EH (cell line): ENCODE results near the gene CARD8.
A peak's percentile ranks its signal among the peaks of the same experiment; 100 is the strongest.

ENCODE experiments used
- DNase-seq: peaks from one replicate; pipeline ENCODE4 v3.0.0-alpha.2; 2015; ENCODE audit warnings: low read depth

Gene CARD8

DNA sequence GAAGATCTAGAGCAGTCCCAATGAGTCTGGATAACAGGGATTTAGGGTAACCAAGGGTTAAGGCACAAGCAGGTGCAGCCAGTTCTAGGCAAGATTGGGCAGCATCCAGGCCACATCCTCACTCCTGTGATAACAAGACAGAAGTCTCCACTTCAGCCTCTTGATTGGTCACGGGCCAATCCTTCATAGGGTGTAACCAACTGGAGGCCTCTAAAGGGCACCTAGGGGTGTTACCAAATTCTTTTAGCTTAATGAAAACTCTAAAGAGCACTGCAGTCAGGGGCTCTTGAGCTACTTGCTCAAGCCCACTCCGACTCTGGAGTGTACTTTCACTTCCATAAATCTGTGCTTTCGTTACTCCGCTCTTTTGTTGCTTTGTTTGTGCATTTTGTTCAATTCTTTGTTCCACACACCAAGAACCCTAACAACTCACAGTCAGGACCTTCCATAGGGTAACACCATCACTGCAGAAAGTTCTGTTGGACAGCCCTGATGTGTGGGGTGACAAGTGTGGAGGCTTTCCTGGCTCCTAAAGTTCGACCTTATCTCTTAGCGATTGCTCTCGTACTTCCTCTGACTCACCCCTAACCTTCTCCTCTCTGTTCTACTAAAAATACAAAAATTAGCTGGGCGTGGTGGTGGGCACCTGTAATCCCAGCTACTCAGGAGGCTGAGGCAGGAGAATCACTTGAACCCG is 49.2 kb downstream of the CARD8 start:
- no peak for DNase-seq

DNA sequence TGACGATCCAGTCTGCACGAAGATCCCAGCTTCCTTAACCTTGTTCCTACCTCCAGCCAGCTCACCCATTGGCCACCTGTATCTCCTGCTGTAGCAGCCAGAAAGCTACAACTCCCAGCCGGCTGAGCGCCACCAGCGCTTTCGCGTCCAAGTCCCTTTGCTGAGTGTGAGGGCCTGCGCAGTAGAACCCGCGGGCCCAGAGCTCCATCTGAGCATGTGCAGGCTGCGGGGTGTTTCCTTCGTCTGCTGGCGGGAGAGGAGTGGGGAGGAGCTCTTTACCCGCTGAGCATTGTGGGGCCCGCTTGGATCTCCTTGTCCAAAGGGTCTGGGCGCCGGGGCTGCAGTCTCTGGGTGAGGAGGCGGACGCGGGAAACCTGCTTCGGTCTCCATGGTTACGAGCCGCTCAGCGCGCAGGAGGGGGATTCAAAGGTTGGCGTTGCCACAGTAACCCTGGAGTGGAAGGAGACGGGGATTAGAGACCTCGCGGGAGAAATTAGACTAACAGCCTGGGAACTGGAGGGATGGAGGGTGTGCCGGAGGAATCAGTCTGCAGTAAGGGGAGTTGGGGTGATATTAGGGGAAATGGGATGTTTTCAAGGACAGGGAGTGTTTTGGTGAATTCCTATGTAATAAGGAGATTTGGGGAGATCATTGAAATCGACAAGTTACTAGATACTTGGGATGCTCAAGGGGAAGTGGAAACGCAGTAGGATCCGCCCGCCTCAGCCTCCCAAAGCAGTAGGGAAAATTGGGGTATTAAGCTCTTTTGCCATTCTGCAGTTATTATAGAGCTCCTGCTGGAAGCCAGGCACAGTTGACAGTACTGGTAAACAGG is 51.7 kb downstream of the CARD8 start:
- peak; percentile 95 for DNase-seq

DNA sequence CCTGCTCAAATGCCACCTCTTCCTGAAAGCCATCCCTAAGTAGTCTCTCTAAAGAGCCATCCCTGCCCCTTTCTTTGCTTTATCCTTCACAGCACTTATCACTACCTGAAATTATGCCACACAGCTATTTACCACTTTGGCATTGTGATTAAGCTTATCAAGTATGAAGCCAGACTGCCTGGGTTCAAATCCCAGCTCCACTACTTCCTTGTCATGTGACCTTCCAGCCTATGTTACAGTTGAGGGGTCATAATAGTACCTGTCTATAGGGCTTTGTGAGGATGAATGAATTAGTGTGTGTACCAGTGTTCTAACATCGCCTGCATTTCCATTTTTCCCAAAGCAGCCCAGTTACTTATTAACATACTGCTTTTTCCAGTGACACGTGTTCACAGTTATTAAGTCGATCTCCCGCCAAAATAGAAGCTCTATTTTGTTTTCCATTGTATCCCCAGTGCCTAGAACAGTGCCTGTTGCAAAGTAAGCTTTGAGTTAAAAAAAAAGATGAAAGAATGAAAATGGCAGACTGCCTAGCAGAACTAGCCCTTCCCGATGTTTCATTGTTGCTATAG is 52.4 kb downstream of the CARD8 start:
- DNase-seq: no peak

DNA sequence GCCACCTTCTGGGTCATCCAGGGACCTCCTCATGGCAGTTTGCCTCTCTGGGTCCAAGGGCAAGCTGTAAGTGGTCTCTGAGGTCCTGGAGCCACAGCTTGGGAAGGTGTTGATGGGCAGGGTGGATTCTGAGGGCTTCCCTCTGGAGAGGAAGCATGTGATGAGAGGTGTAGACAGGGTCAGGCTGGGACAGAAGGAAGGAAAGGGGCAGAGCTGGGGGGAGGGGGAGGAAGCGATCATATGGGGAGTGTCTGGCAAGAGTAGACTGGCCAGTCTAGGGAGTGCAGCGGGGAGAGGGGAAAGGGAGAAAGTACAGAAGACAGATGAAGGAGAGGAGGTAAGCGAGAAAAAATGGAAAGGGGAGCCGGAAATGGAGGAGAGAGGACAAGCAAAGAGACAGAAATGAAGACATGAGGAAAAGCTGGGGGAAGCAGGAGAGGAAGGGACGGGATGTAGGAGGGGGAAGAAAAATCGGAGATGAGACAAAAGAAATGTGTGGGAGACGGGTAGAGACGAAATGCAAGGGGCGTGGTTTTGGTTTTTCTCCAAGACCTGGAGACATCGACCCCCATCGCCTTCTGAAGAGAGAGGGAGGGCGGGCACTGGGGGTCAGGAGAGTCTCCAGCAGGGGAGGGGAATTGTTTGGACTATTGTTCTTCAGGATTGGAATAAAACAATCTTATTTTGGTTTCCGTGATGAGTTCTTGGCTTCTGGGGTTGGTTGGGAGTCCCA is 58.6 kb downstream of the CARD8 start:
- no peak for DNase-seq

DNA sequence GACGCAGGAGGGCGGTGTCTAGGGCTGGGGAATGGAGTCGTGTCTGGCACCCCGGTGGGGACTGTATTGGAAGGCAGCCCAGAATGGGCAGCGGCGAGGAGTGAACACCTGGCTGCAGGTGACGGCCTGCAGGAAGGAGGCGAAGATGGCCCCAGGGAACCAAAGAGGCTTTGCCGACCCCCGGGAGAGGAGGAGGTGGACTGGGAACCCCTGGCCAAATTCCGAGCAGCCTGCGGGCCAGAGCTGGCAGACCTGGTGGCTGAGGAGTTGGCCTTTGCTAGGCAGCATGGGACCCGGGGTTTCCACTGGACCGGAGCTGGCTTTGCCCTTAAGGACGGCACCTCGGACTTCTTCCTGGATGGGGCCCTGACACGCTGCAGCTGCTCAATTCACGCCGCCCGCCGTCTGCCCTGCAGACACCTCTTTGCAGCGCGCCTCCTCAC is 59.4 kb downstream of the CARD8 start:
- no peak for DNase-seq

DNA sequence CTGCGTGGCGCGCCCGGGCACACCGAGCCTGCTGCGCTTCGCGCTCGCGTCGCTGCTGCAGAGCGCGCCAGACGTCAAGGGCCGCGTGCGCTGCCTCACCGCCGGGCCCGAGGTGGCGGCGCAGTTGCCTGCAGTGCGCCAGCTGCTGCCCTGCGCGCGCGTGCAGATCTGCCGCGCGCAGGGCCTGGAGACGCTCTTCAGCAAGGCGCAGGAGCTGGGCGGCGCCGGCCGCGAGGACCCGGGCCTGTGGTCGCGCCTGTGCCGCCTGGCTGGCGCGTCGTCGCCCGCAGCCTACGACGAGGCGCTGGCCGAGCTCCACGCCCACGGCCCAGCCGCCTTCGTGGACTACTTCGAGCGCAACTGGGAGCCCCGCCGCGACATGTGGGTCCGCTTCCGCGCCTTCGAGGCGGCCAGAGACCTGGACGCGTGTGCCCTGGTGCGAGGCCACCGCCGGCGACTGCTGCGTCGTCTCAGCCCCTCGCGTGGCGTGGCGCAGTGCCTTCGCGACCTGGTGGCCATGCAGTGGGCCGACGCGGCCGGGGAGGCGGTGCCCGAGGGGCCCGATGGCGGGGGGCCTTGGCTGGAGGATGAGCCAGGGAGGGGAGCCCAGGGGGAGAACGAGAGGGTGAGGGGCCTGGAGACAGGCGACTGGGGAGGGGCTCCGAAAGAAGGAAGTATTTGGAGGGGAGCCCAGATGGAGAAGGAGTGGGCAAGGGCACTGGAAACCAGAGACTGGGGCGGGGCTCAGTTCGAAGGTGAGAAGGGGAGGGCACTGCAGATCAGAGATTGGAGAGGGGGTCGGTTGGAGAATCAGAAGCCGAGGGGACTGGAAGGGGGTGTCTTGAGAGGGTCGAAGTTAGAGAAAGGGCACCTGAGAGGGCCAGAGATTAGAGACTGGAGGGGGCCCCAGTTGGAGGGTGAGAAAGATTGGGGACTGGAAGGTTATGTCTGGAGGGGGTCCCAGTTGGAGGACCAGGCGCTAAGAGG is 60.6 kb downstream of the CARD8 start:
- no peak for DNase-seq

DNA sequence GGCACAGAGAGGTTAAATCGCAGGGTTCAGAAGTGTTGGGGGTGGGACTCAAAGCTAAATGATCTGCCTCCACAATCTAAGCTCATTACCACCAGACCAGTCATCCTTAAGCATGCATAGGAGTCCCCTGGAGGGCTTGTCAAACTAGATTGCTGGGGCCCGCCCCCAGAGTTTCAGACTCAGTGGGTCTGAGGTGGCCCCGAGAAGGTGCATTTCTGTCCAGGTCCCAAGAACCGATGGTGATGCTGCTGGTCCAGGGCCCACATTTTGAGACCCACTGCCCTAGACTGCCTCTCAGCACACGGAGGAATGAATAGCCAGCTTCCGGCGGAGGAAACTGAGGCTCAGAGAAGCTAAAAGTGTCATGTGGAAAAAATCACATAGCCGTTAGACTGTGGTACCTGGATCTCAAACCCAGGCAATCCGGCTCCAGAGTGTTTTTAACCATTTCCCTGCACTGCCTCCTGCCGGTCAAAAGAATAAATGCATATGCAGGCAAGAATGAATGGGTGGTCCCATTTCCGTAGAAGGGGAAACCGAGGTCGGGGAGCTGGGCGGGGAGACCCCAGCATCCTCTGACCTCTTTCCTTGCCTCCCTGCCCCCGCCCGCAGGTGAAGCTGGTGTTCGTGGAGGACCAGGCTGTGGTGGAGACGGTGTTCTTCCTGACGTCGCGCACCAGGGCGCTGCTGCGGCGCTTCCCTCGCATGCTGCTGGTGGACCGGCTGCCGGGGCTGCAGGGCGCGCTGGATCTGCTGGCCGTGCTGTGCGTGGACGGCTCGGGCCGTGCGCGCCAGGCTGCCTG is 61.5 kb downstream of the CARD8 start:
- DNase-seq: no peak

DNA sequence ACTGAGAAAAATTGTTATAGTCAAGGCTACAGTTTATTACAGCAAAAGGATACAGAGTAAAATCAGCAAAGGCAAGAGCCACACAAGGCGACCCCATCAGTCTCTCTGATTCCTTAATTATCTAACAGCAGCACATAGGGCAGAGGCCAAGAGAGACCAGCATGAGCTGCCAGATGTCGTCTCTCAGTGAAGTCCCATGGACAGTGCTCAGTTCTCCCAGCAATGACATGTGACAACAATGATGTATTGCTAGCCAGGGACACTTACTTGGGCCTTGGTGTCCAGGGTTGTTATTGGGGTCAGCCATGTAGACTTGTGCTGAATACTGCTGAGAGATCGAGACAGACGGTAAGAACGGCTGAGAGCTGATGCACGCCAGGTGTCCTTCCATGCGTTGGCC is 63.0 kb downstream of the CARD8 start:
- no peak for DNase-seq

DNA sequence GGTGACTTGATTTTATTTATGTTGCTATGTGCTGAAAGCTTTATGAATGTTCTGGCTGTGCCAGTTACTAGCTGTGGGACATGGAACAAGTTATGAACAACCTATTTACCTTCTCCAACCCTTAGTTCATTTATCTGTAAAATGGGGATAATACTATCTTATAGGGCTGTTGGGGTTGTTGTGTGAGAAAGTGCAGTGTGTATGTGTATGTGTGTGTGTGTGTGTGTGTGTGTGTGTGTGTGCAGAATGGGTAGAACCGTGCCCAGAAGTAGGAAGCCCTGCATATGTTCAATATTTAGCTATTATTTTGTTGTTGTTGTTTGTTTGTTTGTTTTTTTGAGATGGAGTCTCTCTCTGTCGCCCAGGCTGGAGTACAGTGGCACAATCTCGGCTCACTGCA is 64.8 kb downstream of the CARD8 start:
- DNase-seq: no peak

DNA sequence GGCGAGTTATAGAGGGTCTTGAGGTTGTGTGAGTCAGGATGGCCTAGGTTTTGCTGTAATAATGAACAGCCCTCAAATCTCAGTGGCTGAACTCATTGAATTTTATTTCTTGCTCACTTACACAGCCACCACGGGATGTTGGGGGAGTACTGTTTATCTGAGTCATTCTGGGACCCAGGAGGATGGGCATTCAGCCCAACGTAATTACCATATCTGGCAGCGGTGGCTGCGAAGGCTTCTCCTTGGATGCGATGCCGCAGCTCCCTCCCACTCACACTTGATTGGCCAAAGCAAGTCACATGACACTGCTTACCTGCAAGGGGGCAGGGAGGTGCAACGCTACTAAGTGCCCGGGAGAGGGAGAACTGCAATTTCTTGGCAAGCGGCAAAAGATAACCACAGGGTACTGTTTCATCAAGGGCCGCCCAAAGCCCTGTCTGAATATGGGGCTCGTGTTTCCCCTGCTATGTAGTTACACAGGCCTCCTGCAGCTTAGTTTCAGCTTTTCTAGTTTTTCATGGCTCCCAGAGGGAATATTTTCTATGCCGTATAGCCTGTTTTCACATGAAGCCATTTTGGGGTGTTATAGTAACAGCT is 65.3 kb downstream of the CARD8 start:
- DNase-seq: peak; percentile 9

DNA sequence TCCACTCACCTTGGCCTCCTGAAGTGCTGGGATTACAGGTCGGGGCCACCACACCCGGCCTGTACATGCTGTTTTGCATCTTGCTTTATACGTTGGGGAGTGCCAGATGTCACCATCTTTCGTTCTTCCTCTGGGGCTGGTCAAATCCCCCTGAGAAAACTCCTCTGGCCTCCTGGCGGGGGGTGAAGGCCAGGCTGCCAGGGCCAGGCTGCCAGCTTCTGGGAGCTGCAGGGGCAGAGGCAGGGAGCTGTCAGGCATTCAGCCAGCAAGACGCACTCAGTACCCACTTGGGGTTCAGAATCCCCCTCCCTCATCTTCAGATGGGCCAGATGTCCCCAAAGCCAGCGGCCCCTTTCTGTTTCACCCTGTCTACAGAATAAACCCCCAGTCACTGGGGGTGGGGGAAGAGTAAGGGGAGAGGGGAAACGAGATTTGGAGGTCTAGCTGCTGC is 69.1 kb downstream of the CARD8 start:
- no peak for DNase-seq

DNA sequence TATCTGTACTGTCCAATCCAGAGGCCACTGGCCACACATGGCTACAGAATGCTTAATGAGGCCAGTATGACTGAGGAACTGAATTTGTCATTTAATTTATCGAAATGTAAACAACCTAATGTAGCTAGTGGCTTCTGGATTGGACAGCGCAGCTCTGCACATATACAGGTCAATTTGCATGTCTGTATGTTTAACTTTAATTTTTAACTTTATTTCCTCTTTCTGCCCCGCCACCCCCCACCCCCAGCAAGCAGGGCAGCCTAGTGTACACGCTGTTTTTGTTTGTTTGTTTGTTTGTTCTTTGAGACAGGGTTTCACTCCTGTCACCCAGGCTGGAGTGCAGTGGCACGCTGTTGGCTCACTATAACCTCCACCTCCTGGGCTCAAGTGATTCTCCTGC is 69.7 kb downstream of the CARD8 start:
- DNase-seq: no peak

DNA sequence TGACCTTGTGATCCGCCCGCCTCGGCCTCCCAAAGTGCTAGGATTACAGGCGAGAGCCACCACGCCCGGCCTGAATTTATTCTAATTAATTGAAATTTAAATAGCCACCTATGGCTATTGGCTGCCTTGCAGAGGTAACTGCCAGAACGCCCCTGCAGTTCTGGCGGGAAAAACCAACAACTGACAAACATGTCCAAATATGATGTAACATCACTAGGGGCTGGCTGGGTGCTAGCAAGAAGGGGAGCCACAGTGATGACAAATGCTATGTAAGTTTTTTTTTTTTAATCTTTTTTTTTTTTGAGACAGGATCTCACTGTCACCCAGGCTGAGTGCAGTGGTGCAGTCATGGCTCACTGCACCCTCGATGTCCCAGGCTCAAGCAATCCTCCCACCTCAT is 72.4 kb downstream of the CARD8 start:
- no peak for DNase-seq

DNA sequence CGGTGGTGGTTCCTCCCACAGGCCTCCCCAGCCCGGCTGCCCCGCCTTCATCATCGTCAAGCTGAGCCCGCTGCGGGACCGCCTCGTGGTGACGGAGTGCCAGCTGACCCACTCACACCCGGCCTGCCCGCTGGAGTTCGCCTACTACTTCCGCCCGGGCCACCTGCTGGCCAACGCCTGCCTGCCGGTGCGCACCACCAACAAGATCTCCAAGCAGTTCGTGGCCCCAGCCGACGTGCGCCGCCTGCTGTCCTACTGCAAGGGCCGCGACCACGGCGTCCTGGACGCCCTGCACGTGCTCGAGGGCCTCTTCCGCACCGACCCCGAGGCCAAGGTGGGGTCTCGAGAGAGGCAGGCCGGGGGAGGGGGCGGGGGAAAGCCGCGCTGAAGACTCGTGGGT is 73.3 kb downstream of the CARD8 start:
- DNase-seq: no peak

DNA sequence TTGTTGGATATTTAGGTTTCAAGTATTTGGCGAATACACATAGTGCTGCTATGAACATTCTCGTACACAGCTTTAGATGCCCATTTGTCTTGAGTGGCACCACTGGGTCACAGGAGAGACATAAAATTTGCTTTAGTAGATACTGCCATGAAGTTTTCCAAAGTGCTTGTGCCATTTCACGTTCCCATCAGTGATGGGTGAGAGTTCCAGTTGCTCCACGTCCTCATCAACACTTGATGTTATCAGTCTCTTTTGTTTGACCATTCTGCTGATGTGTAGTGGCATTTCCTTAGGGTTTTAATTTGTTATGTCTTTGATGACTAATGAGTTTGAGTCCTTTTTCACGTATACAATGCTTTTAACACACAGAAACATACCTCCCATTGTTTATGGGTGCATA is 74.2 kb downstream of the CARD8 start:
- DNase-seq: no peak

DNA sequence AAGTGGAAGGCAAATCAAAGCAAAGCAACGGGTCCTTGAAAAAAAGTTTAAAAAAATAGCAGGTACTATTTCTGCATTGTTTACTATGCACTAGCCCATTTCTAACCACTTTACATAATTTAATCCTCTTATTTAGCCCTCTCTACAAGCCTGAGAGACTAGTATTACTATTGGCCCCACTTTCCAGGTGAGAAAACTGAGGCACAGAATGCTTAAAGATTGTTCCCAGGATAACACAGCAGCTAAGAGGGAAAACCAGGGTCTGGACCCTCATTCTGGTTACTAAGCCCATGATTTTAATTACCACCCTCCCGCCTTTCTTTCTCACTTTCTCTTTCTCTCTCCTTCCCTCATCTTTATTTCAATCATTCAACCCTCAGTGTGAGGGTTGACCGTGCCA is 79.5 kb downstream of the CARD8 start:
- no peak for DNase-seq

DNA sequence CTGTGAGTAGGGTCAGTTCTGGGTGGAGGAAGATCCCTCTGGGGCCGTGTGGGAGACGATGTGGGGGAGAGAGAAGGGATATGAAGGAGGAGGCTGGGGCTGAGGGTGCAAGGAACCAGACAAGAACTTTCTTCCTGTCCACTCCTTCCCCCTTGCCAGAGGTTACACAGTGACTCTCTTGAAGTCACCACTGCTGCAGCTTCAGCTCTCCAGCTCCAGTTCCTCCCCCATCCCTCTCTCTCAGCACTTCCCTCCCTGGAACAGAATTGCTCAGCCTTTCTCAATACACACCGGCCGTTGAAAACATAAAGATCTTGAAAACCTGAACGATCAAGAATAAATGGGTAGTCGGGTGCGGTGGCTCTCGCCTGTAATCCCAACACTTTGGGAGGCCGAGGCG is 80.1 kb downstream of the CARD8 start:
- DNase-seq: no peak

DNA sequence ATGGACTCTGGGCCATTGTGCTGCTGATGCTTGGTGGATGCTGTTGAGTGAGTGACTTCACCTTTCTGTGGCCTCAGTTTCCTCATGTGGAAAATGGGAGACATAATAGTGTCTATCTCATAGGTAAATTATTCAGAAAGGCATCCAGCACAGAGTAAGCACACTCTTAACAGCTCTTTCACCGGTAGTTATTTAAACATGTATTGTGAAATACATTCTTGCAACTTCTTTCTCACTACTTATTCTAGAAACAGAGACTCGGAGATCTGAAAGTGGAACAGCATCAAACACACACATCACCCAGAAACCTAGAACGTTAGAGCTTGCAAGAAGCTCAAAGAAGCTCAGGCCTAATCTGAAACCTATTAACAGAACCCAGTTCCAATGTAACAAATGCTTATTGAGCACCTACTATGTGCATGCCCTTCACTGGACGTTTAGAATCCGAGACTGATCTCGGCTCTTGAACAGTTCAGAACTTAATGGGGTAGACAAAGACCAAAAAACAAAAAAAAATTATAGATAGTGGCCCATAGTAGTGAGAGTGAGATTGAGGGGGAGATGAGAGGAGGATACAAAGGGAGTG is 81.2 kb downstream of the CARD8 start:
- no peak for DNase-seq

DNA sequence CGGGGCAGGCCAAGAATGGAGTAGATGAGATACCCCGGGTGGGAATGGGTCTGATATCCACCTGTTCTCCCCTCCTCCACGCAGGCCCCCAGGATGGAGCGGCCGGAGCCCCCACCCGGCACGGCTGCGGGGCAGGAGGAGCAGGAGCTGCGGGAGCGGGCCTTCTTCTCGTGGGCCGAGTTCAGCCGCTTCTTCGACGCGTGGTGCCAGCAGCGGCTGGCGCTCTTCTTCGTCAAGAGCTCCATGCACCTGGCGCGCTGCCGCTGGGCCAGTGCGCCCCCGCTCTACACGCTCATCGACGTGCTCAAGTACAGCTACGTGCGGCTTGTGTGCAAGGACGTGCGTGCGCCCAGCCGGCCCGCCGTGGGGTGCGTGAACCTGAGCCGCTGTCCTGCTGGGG is 84.0 kb downstream of the CARD8 start:
- no peak for DNase-seq
